Neural cell (in vitro differentiated cells): ENCODE measurements around the gene GDF7. TPM values are rescaled to one million over a fixed set of nuclear protein-coding genes. Genes with fewer than 3 reads are reported as not detected.

Source experiments
- H2AFZ ChIP-seq: fragments of 200-600, 300-800 bp; sonication (generic), shearing (Covaris generic); 2 replicates; pipeline ENCODE4 v1.6.0; 2014; ENCODE audit warnings: low read depth, mild to moderate bottlenecking, antibody characterized with exemption, low read length, moderate library complexity
- H3F3A ChIP-seq: fragments of 200-600 bp; shearing (Covaris generic); 2 replicates; pipeline ENCODE4 v1.6.1; 2016; ENCODE audit warnings: mild to moderate bottlenecking, moderate library complexity, mixed read lengths, antibody characterized with exemption, low read length; ENCODE audit not compliant: insufficient read depth, poor library complexity, severe bottlenecking
- H3K27ac ChIP-seq: fragments of 200-600, 300-800 bp; sonication (generic), shearing (Covaris generic); 2 replicates; pipeline ENCODE4 v1.5.1; 2014; ENCODE audit warnings: mild to moderate bottlenecking, low read length, moderate library complexity
- H3K27me3 ChIP-seq: fragments of 300-800, 200-600 bp; sonication (generic), shearing (Covaris generic); 2 replicates; pipeline ENCODE4 v1.6.0; 2014; ENCODE audit warnings: mild to moderate bottlenecking, low read depth, low read length, moderate library complexity; ENCODE audit not compliant: insufficient read depth
- H3K36me3 ChIP-seq: fragments of 300-800, 200-600 bp; sonication (generic), shearing (Covaris generic); 2 replicates; pipeline ENCODE4 v1.5.1; 2014; ENCODE audit warnings: mild to moderate bottlenecking, antibody characterized with exemption, low read length, moderate library complexity; ENCODE audit not compliant: insufficient read depth
- H3K4me2 ChIP-seq: fragments of 300-800, 200-600 bp; sonication (generic), shearing (Covaris generic); 2 replicates; pipeline ENCODE4 v1.6.0; 2014; ENCODE audit warnings: mild to moderate bottlenecking, low read length
- H3K4me3 ChIP-seq: fragments of 300-800, 200-600 bp; sonication (generic), shearing (Covaris generic); 2 replicates; pipeline ENCODE4 v1.5.1; 2014; ENCODE audit warnings: mild to moderate bottlenecking, low read length, moderate library complexity
- H3K79me2 ChIP-seq: fragments of 200-600 bp; shearing (Covaris generic); replicated peaks from 2 replicates; pipeline ENCODE4 v1.6.0; 2014; ENCODE audit warnings: mild to moderate bottlenecking, low read length, moderate library complexity; ENCODE audit not compliant: insufficient read depth
- H3K9ac ChIP-seq: fragments of 300-800, 200-600 bp; sonication (generic), shearing (Covaris generic); 2 replicates; pipeline ENCODE4 v1.6.1; 2016; ENCODE audit warnings: mild to moderate bottlenecking, low read length, mixed read lengths
- H3K9me2 ChIP-seq: fragments of 200-600 bp; shearing (Covaris generic); 2 replicates; pipeline ENCODE4 v1.6.1; 2016; ENCODE audit warnings: mild to moderate bottlenecking, low read length, mixed read lengths; ENCODE audit not compliant: insufficient read depth
- H3K9me3 ChIP-seq: fragments of 200-600, 300-800 bp; sonication (generic), shearing (Covaris generic); 2 replicates; pipeline ENCODE4 v1.6.1; 2016; ENCODE audit warnings: mild to moderate bottlenecking, mixed run types, low read length, moderate library complexity, mixed read lengths
- H4K20me1 ChIP-seq: fragments of 200-600 bp; shearing (Covaris generic); 2 replicates; pipeline ENCODE4 v1.6.1; 2016; ENCODE audit warnings: mild to moderate bottlenecking, mixed run types; ENCODE audit not compliant: insufficient read depth
- CTCF ChIP-seq: fragments of 450-650 bp; IDR thresholded peaks from 2 replicates; pipeline ENCODE4 v1.5.1; 2014; ENCODE audit warnings: antibody characterized with exemption, mild to moderate bottlenecking, moderate library complexity; ENCODE audit not compliant: poor library complexity, severe bottlenecking
- EP300 ChIP-seq: fragments of 450-650 bp; conservative IDR thresholded peaks from 2 replicates; pipeline ENCODE4 v1.6.1; 2014; ENCODE audit warnings: antibody characterized with exemption, mild to moderate bottlenecking, moderate library complexity; ENCODE audit not compliant: poor library complexity, severe bottlenecking
- EZH2 ChIP-seq: fragments of 200-600, 300-800 bp; shearing (Covaris generic), sonication (generic); IDR thresholded peaks from 2 replicates; pipeline ENCODE4 v1.6.1; 2014; ENCODE audit warnings: antibody characterized with exemption, low read length, borderline replicate concordance, mild to moderate bottlenecking; ENCODE audit not compliant: insufficient read depth, poor library complexity, severe bottlenecking
- MXI1 ChIP-seq: fragments of 450-650 bp; conservative IDR thresholded peaks from 2 replicates; pipeline ENCODE4 v1.6.1; 2014; ENCODE audit warnings: antibody characterized with exemption, mild to moderate bottlenecking; ENCODE audit not compliant: poor library complexity, severe bottlenecking
- POLR2AphosphoS5 ChIP-seq: IDR thresholded peaks from 2 replicates; pipeline ENCODE4 v1.6.1; 2012
- RAD21 ChIP-seq: fragments of 450-650 bp; conservative IDR thresholded peaks from 2 replicates; pipeline ENCODE4 v1.6.1; 2014; ENCODE audit warnings: antibody characterized with exemption, mild to moderate bottlenecking, moderate library complexity
- REST ChIP-seq: IDR thresholded peaks from 2 replicates; pipeline ENCODE4 v1.6.1; 2012; ENCODE audit warnings: borderline replicate concordance
- SMC3 ChIP-seq: fragments of 450-650 bp; conservative IDR thresholded peaks from 2 replicates; pipeline ENCODE4 v1.6.1; 2014; ENCODE audit warnings: antibody characterized with exemption, mild to moderate bottlenecking, moderate library complexity; ENCODE audit not compliant: poor library complexity
- TAF1 ChIP-seq: IDR thresholded peaks from 2 replicates; pipeline ENCODE4 v1.6.1; 2012; ENCODE audit warnings: low read depth
- polyA plus RNA-seq: library from polyadenylated mRNA; depleted of rRNA; stranded (reverse); fragments of >200 nt; gene quantifications from 2 replicates; pipeline ENCODE4 v1.2.3, GENCODE V29; 2014

GDF7 gene
- polyA plus RNA-seq, 1 donor from 2014 or later = 0.38 TPM

GRCh38 chr2:20664431-20665242, 2.3 kb upstream of the GDF7 start:
- no peaks in the 10 kb centered on the region for H3F3A ChIP-seq
- H3K36me3 ChIP-seq = no peaks in the 10 kb centered on the region
- no peak overlapping the region for H3K9ac ChIP-seq
- H3K4me2 ChIP-seq = no peak overlapping the region
- H3K79me2 ChIP-seq = no peaks in the 10 kb centered on the region
- no peak overlapping the region for H3K4me3 ChIP-seq
- H3K27me3 ChIP-seq = peaks cover 88% of the 10 kb centered on the region
- no peak for TF ChIP-seq REST
- TF ChIP-seq MXI1 = no peak
- no peak for TF ChIP-seq EZH2
- TF ChIP-seq TAF1 = no peak
- no peak for TF ChIP-seq RAD21
- TF ChIP-seq SMC3 = no peak
- TF ChIP-seq EP300 = no peak
- no peak for TF ChIP-seq CTCF
- no peak for TF ChIP-seq POLR2AphosphoS5
- no peaks in the 10 kb centered on the region for H3K9me2 ChIP-seq
- H3K9me3 ChIP-seq = no peaks in the 10 kb centered on the region
- no peak overlapping the region for H2AFZ ChIP-seq
- no peak overlapping the region for H3K27ac ChIP-seq
- no peaks in the 10 kb centered on the region for H4K20me1 ChIP-seq

GRCh38 chr2:20665243-20666004, 1.5 kb upstream of the GDF7 start:
- H4K20me1 ChIP-seq = no peaks in the 10 kb centered on the region
- no peak for TF ChIP-seq POLR2AphosphoS5
- no peak for TF ChIP-seq RAD21
- TF ChIP-seq CTCF = no peak
- no peak for TF ChIP-seq EP300
- TF ChIP-seq REST = no peak
- no peak for TF ChIP-seq SMC3
- no peak for TF ChIP-seq EZH2
- no peak for TF ChIP-seq MXI1
- no peak for TF ChIP-seq TAF1
- H3K4me3 ChIP-seq = peak overlapping the region; percentile 67
- no peaks in the 10 kb centered on the region for H3K9me3 ChIP-seq
- H3K27ac ChIP-seq = no peak overlapping the region
- no peak overlapping the region for H2AFZ ChIP-seq
- H3K79me2 ChIP-seq = no peaks in the 10 kb centered on the region
- H3F3A ChIP-seq = no peaks in the 10 kb centered on the region
- no peaks in the 10 kb centered on the region for H3K36me3 ChIP-seq
- H3K4me2 ChIP-seq = no peak overlapping the region
- H3K27me3 ChIP-seq = peaks cover 90% of the 10 kb centered on the region
- H3K9me2 ChIP-seq = no peaks in the 10 kb centered on the region
- no peak overlapping the region for H3K9ac ChIP-seq
